ENCODE data around the gene A1CF. TPM values are rescaled to one million over a fixed set of nuclear protein-coding genes. Genes with fewer than 3 reads are reported as not detected.

The A1CF gene
- not detected in 2 replicates for total RNA-seq

GRCh38 chr10:50885097-50885859, at the start of gene A1CF:
Gene A1CF, minus strand, starts transcription at chr10:50885627. Its CDS starts 25,687 bp downstream, at chr10:50859940.

Other genes with a start within 250 kb of the A1CF start
- gene ASAH2B, start 145.7 kb downstream of the A1CF start, total RNA-seq = 3.4 and 4.4 TPM in 2 replicates
- gene PRKG1, start 188.9 kb upstream of the A1CF start, total RNA-seq = 2.4 and 7.6 TPM in 2 replicates

Measured in thoracic aorta endothelial cell (primary cell).